OCI-LY7 (cell line): ENCODE measurements around the gene ICAM5. TPM values are rescaled to one million over a fixed set of nuclear protein-coding genes. Genes with fewer than 3 reads are reported as not detected.

ENCODE experiments used
- BruUV-seq: library from RNA; stranded (reverse); fragments of 400-500 nt; replicated peaks from 2 replicates; lab custom pipeline; 2021; lab: Mats Ljungman, UMichigan
- CTCF ChIA-PET: fragments of 300-600 bp; sonication (Branson Sonifier 250); formaldehyde crosslinking; loops from one replicate; lab custom pipeline; 2022; ENCODE audit warnings: antibody characterized with exemption; ENCODE audit not compliant: unreplicated experiment; lab: Charles Lee
- POLR2A ChIA-PET: fragments of 300-600 bp; sonication (Branson Sonifier 250); formaldehyde crosslinking; loops from one replicate; lab custom pipeline; 2022; ENCODE audit warnings: antibody characterized with exemption; lab: Charles Lee
- DNase-seq: peaks from one replicate; pipeline ENCODE4 v3.0.0-alpha.2; 2015; ENCODE audit warnings: low spot score
- H2AFZ ChIP-seq: fragments of 200-600 bp; sonication (generic), shearing (Covaris generic); 2 replicates; pipeline ENCODE4 v1.6.1; 2014; ENCODE audit warnings: mild to moderate bottlenecking, antibody characterized with exemption, low read length, moderate library complexity
- H3K27ac ChIP-seq: fragments of 200-600 bp; sonication (generic); 2 replicates; pipeline ENCODE4 v1.5.1; 2014; ENCODE audit warnings: mixed run types, low read depth, mild to moderate bottlenecking, moderate library complexity, low read length, inconsistent platforms; ENCODE audit not compliant: poor library complexity, severe bottlenecking
- H3K36me3 ChIP-seq: fragments of 200-600 bp; sonication (generic); 2 replicates; pipeline ENCODE4 v1.6.1; 2014; ENCODE audit warnings: mild to moderate bottlenecking, antibody characterized with exemption, low read length, moderate library complexity, mixed read lengths; ENCODE audit not compliant: insufficient read depth
- H3K4me1 ChIP-seq: fragments of 200-600 bp; sonication (generic); 2 replicates; pipeline ENCODE4 v1.5.1; 2014; ENCODE audit warnings: mild to moderate bottlenecking, low read length; ENCODE audit not compliant: insufficient read depth, poor library complexity, severe bottlenecking
- H3K4me2 ChIP-seq: fragments of 200-600 bp; sonication (generic); 2 replicates; pipeline ENCODE4 v1.6.1; 2014; ENCODE audit warnings: mild to moderate bottlenecking, low read length
- H3K4me3 ChIP-seq: fragments of 200-600 bp; sonication (generic); 2 replicates; pipeline ENCODE4 v1.5.1; 2014; ENCODE audit warnings: mild to moderate bottlenecking, low read depth, low read length; ENCODE audit not compliant: poor library complexity, severe bottlenecking
- H3K79me2 ChIP-seq: fragments of 200-600 bp; sonication (generic); 2 replicates; pipeline ENCODE4 v1.6.1; 2016; ENCODE audit warnings: low read depth, mild to moderate bottlenecking, low read length, moderate library complexity, mixed read lengths; ENCODE audit not compliant: insufficient read depth
- H3K9me2 ChIP-seq: fragments of 200-600 bp; sonication (generic); 2 replicates; pipeline ENCODE4 v1.6.1; 2016; ENCODE audit warnings: mild to moderate bottlenecking, low read length, mixed read lengths; ENCODE audit not compliant: insufficient read depth
- H3K9me3 ChIP-seq: fragments of 200-600 bp; sonication (generic); 2 replicates; pipeline ENCODE4 v1.6.1; 2014; ENCODE audit warnings: mild to moderate bottlenecking, mixed run types, low read length, mixed read lengths
- H4K20me1 ChIP-seq: fragments of 200-600 bp; sonication (generic); 2 replicates; pipeline ENCODE4 v1.6.1; 2014; ENCODE audit warnings: mild to moderate bottlenecking, antibody characterized with exemption, low read length, moderate library complexity, mixed read lengths; ENCODE audit not compliant: insufficient read depth
- CTCF ChIP-seq: fragments of 200-600 bp; sonication (generic); conservative IDR thresholded peaks from 2 replicates; pipeline ENCODE4 v1.5.1; 2014; ENCODE audit warnings: mild to moderate bottlenecking, antibody characterized with exemption, low read length, moderate library complexity, mixed read lengths
- EZH2phosphoT487 ChIP-seq: fragments of 200-600 bp; sonication (generic); IDR thresholded peaks from 2 replicates; pipeline ENCODE4 v1.6.1; 2018; ENCODE audit warnings: low read depth, borderline replicate concordance, mild to moderate bottlenecking, mixed run types, antibody characterized with exemption, low read length, moderate library complexity, mixed read lengths
- intact Hi-C: fragments of 100-400 bp; cut with micrococcal nuclease; formaldehyde crosslinking; loops from one replicate; pipeline ENCODE4 v1.10.0; 2022; ENCODE audit not compliant: unreplicated experiment
- total RNA-seq, 2 experiments: library from RNA; depleted of rRNA in 1 of 2; stranded (reverse); fragments of >200 nt in 1 of 2; shearing (Covaris generic) in 1 of 2; gene quantifications; 2 replicates each; pipeline ENCODE4 v1.2.3, GENCODE V29; 2014 to 2022

ICAM5 gene
- total RNA-seq, 2 experiments from 2014 or later, result 6.4 to 10.8 TPM

- intact Hi-C loops, result no loop called here
- Histone ChIP-seq H2AFZ (no peak overlapping the region), H3K9me2 (no peaks in the 10 kb centered on the region), H3K9me3 (no peaks in the 10 kb centered on the region), H3K36me3 (peaks cover 73% of the 10 kb centered on the region), H3K4me1 (peaks cover 13% of the 10 kb centered on the region), H4K20me1 (no peaks in the 10 kb centered on the region), H3K79me2 (no peaks in the 10 kb centered on the region), H3K4me2 (no peak overlapping the region), H3K27ac (no peak overlapping the region), H3K4me3 (no peak overlapping the region)
- no peak for TF ChIP-seq CTCF
- no peak for TF ChIP-seq EZH2phosphoT487
- DNase-seq, result no peak
- CTCF ChIA-PET, result no interaction called here
- BruUV-seq, result no TSS peak
- POLR2A ChIA-PET, result no interaction called here
These were observed 27.5 kb downstream of the ICAM5 start for GRCh38 chr19:10317045-10317856.

- TF ChIP-seq CTCF (no peak), EZH2phosphoT487 (no peak)
- Histone ChIP-seq H3K4me1 (peaks cover 13% of the 10 kb centered on the region), H4K20me1 (no peaks in the 10 kb centered on the region), H3K4me2 (no peak overlapping the region), H3K36me3 (peaks cover 76% of the 10 kb centered on the region), H3K79me2 (no peaks in the 10 kb centered on the region), H3K4me3 (no peak overlapping the region), H3K27ac (no peak overlapping the region), H3K9me2 (no peaks in the 10 kb centered on the region), H3K9me3 (no peaks in the 10 kb centered on the region), H2AFZ (no peak overlapping the region)
- BruUV-seq, result no TSS peak
- DNase-seq, result no peak
- intact Hi-C loops, result loop anchor here (2.0 kb wide), 1 partner anchor 35 kb away; no protein-coding TSS in a partner anchor
- CTCF ChIA-PET, result no interaction called here
- POLR2A ChIA-PET, result no interaction called here
These were observed 28.2 kb downstream of the ICAM5 start for GRCh38 chr19:10317857-10318462.
